ENCODE results near the gene DNASE2.

The DNASE2 gene

DNA sequence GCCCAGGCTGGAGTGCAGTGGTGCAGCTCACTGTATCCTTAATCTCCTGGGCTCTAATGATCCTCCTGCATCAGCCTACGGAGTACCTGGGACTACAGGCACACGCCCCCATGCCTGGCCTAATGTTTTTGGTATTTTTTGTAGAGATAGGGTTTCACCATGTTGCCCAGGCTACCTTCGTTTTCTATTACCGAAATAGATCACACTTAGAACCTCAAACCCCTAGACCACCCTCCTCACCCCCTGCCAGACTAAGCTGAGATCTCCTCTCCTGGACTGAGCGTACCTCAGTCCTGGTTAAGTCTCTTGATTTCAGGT, 5.4 kb upstream of the DNASE2 start:
- in situ Hi-C loops (cut with HindIII; ENCODE audit: low sequenced_read_pairs): no loop called here
- DNase-seq (ENCODE audit: low read depth, low spot score): no peak
- TF ChIP-seq, protein P1, sequence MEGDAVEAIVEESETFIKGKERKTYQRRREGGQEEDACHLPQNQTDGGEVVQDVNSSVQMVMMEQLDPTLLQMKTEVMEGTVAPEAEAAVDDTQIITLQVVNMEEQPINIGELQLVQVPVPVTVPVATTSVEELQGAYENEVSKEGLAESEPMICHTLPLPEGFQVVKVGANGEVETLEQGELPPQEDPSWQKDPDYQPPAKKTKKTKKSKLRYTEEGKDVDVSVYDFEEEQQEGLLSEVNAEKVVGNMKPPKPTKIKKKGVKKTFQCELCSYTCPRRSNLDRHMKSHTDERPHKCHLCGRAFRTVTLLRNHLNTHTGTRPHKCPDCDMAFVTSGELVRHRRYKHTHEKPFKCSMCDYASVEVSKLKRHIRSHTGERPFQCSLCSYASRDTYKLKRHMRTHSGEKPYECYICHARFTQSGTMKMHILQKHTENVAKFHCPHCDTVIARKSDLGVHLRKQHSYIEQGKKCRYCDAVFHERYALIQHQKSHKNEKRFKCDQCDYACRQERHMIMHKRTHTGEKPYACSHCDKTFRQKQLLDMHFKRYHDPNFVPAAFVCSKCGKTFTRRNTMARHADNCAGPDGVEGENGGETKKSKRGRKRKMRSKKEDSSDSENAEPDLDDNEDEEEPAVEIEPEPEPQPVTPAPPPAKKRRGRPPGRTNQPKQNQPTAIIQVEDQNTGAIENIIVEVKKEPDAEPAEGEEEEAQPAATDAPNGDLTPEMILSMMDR (IDR thresholded peaks at IDR 0.05; ENCODE audit: low read depth, low read length): no peak
- H3K4me3 ChIP-seq (ENCODE audit: low read depth, low read length): no peak overlapping the region

DNA sequence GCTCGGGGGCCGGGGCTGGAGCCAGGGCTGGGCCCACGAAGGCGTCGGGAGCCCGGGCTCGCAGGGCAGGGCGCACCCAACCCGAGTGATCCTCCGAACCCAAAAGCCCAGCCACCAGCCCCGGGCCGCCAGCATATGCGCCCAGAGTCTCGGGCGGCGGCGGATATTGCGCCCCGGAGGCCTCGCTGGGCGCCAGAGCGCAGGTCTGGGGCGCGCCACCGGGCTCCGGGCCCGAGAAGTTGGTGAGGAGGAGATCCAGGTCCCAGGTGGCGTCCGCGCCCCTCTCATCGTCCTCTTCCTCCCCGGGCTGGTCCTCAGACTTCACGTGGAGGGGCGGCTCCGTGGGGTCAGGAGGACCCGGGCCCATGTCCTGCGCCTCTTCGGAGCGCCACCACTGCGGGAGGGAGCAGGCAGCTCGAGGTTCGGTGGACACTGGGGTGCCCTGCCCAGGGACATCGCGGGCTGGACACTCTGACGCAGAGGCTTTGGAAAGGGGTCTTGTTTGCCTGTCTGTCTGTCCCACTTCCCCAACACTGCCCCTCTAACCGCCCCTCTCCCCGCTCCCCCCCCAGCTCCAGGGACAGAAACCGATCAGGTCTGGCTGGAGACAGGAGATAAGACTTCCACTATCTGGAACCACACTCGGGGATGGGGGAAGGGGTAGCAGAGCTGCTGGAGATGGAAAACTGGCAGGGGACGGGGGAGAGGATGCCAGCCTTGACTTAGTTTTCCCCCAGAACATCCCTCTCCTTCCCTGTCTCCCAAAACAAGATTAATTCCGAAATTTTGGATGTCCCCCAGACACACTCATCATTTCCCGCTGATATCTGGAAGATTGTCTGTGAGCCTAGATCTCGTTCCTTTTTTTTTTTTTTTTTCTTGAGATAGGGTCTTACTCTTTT, 4.8 kb upstream of the DNASE2 start:
- no peak overlapping the region for H3K4me3 ChIP-seq (ENCODE audit: low read depth, low read length)

DNA sequence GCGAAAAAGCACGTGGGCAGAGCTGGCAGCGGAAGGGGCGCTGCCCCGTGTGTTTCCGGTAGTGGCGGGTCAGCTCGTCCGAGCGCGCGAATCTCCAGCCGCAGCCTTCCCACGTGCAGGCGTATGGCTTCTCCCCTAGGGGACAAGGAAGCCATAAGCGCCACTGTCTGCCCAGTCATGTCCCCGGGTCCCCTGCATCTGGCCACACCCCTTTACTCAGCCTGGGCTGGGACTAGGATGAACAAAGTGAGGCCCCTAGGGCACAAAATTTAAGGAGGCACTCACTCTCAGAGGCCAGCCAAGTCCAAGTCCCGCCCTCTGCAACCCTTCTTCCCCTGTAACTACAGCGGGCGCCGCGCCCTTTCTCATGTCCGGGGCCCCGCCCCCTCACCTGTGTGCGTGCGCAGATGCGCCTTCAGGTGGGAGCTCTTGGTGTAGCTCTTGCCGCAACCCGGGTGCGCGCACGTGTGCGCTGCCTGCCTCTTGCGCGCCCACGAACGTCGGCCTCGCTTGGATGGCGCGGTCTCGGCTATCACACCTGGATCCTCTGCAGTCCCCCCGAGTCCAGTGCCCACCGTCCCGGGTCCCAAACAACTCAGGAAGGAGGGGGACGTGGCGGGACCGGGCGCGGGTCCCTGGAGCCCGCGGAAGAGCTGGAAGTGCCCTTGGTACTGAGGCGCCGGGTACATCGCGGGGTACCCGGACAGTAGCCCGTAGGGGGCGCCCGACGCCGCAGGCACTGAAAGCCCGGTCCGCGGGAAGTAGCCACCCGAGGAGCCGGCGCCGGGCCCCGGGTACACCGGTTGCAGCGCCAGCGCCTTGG, 3.9 kb upstream of the DNASE2 start:
- in situ Hi-C loops (cut with HindIII; ENCODE audit: low sequenced_read_pairs): no loop called here
- peak overlapping the region; percentile 5 for H3K4me3 ChIP-seq (ENCODE audit: low read depth, low read length)
- TF ChIP-seq, protein P1 (IDR thresholded peaks at IDR 0.05; ENCODE audit: low read depth, low read length): peak; percentile 58
- peak; percentile 23 for DNase-seq (ENCODE audit: low read depth, low spot score)

More for the DNA sequence above, 4.8 kb upstream of the DNASE2 start:
- DNase-seq (ENCODE audit: low read depth, low spot score): no peak
- in situ Hi-C loops (cut with HindIII; ENCODE audit: low sequenced_read_pairs): no loop called here
- TF ChIP-seq, protein P1 (IDR thresholded peaks at IDR 0.05; ENCODE audit: low read depth, low read length): no peak

DNA sequence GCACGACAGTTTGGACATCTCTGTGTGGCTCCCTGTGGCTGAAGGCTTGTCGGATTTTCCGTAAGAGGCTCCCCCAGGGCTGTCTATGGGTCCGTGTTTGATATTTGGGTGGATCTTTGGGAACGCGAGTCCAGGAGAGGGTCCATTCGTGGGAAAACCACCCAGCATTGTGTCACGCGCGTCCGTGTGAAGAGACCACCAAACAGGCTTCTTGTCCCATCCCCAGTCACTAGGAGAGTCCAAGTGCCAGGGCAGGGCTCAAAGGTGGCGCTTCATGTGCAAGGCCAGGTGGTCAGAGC, 3.3 kb upstream of the DNASE2 start:
- DNase-seq (ENCODE audit: low read depth, low spot score): no peak
- no peak overlapping the region for H3K4me3 ChIP-seq (ENCODE audit: low read depth, low read length)
- TF ChIP-seq, protein P1 (IDR thresholded peaks at IDR 0.05; ENCODE audit: low read depth, low read length): no peak
- in situ Hi-C loops (cut with HindIII; ENCODE audit: low sequenced_read_pairs): no loop called here

DNA sequence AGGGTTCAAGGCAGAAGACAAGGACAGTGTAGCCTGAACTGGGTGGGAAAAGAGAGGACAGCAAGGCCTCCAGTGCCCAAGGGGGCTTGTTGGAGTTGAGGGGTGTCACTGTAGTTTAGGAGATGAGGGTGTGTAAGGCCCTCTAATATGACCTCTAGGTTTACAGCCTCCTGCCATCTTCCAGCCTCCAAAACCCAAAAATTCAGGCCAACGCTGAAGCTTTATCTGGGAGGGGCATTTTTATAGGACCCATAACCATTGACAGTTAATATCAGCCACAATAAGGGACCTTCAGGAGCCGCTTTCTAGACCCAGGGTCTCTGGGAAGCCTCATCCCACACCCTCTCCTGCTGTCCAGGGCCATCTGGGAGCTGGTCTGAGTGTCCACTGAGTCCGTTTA, 3.0 kb upstream of the DNASE2 start:
- no peak overlapping the region for H3K4me3 ChIP-seq (ENCODE audit: low read depth, low read length)
- TF ChIP-seq, protein P1 (IDR thresholded peaks at IDR 0.05; ENCODE audit: low read depth, low read length): no peak
- in situ Hi-C loops (cut with HindIII; ENCODE audit: low sequenced_read_pairs): no loop called here

DNA sequence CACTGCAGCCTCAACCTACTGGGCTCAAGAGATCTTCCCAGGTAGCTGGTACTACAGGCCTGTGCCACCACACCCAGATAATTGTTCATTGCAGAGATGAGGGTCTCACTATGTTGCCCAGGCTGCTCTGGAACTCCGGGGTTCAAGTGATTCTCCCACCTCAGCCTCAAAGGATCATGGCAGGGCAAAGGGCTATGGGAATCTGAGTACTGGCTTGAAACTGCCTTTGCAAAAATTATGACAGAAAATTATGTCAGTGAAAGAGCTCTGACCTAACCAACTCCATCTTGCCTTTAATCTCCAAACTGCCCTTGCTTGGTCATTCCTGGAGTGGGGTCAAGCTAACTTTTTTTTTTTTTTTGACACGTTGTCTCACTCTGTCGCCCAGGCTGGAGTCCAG, 1.3 kb upstream of the DNASE2 start:
- DNase-seq (ENCODE audit: low read depth, low spot score): no peak
- in situ Hi-C loops (cut with HindIII; ENCODE audit: low sequenced_read_pairs): no loop called here
- TF ChIP-seq, protein P1 (IDR thresholded peaks at IDR 0.05; ENCODE audit: low read depth, low read length): no peak
- H3K4me3 ChIP-seq (ENCODE audit: low read depth, low read length): no peak overlapping the region

More for the DNA sequence above, 3.0 kb upstream of the DNASE2 start:
- DNase-seq (ENCODE audit: low read depth, low spot score): no peak
